ENCODE data around the gene GNG7.
"Not testable (repeated sequence)": the region's sequence is repeated elsewhere in the genome, so short reads cannot be mapped to it uniquely, and the experiment has no call there.

Gene GNG7

GRCh38 chr19:2573916-2574315, 128.6 kb downstream of the GNG7 start:
- Histone ChIP-seq H3K4me3 (ENCODE audit: severe bottlenecking) (no peak overlapping the region), H3K4me1 (ENCODE audit: insufficient read depth, poor library complexity, severe bottlenecking) (peaks cover 10% of the 10 kb centered on the region), H3K36me3 (ENCODE audit: low read depth) (no peaks in the 10 kb centered on the region), H3K27me3 (ENCODE audit: insufficient read depth, poor library complexity, severe bottlenecking) (no peaks in the 10 kb centered on the region), H3K9me3 (ENCODE audit: severe bottlenecking) (no peaks in the 10 kb centered on the region), H3K27ac (ENCODE audit: poor library complexity, severe bottlenecking) (no peak overlapping the region)
- ATAC-seq (ENCODE audit: low read depth) (no peak), DNase-seq (ENCODE audit: low spot score) (no peak)
- TF ChIP-seq CTCF (IDR thresholded peaks at IDR 0.05; ENCODE audit: poor library complexity, severe bottlenecking) = no peak

GRCh38 chr19:2572152-2572551, 130.3 kb downstream of the GNG7 start:
- not testable (repeated sequence) for ATAC-seq (ENCODE audit: low read depth); H3K27ac ChIP-seq (ENCODE audit: poor library complexity, severe bottlenecking); H3K27me3 ChIP-seq (ENCODE audit: insufficient read depth, poor library complexity, severe bottlenecking); H3K4me3 ChIP-seq (ENCODE audit: severe bottlenecking); H3K36me3 ChIP-seq (ENCODE audit: low read depth); H3K4me1 ChIP-seq (ENCODE audit: insufficient read depth, poor library complexity, severe bottlenecking); DNase-seq (ENCODE audit: low spot score); H3K9me3 ChIP-seq (ENCODE audit: severe bottlenecking)

GRCh38 chr19:2569596-2570465, 132.7 kb downstream of the GNG7 start:
- DNase-seq (ENCODE audit: low spot score) (no peak), ATAC-seq (ENCODE audit: low read depth) (no peak)
- Histone ChIP-seq H3K9me3 (ENCODE audit: severe bottlenecking) (no peaks in the 10 kb centered on the region), H3K4me3 (ENCODE audit: severe bottlenecking) (no peak overlapping the region), H3K4me1 (ENCODE audit: insufficient read depth, poor library complexity, severe bottlenecking) (no peaks in the 10 kb centered on the region), H3K27ac (ENCODE audit: poor library complexity, severe bottlenecking) (no peak overlapping the region), H3K27me3 (ENCODE audit: insufficient read depth, poor library complexity, severe bottlenecking) (no peaks in the 10 kb centered on the region), H3K36me3 (ENCODE audit: low read depth) (no peaks in the 10 kb centered on the region)
- TF ChIP-seq CTCF (IDR thresholded peaks at IDR 0.05; ENCODE audit: poor library complexity, severe bottlenecking) = no peak

- DNase-seq (ENCODE audit: low spot score) (no peak), ATAC-seq (ENCODE audit: low read depth) (no peak)
- TF ChIP-seq CTCF (IDR thresholded peaks at IDR 0.05; ENCODE audit: poor library complexity, severe bottlenecking) = no peak
- Histone ChIP-seq H3K4me3 (ENCODE audit: severe bottlenecking) (no peak overlapping the region), H3K9me3 (ENCODE audit: severe bottlenecking) (no peaks in the 10 kb centered on the region), H3K27ac (ENCODE audit: poor library complexity, severe bottlenecking) (no peak overlapping the region), H3K4me1 (ENCODE audit: insufficient read depth, poor library complexity, severe bottlenecking) (no peaks in the 10 kb centered on the region), H3K27me3 (ENCODE audit: insufficient read depth, poor library complexity, severe bottlenecking) (no peaks in the 10 kb centered on the region), H3K36me3 (ENCODE audit: low read depth) (no peaks in the 10 kb centered on the region)
Measured at GRCh38 chr19:2567996-2568395, 134.5 kb downstream of the GNG7 start.

GRCh38 chr19:2567580-2567979, 134.9 kb downstream of the GNG7 start:
- DNase-seq (ENCODE audit: low spot score) = no peak
- no peaks in the 10 kb centered on the region for H3K4me1 ChIP-seq (ENCODE audit: insufficient read depth, poor library complexity, severe bottlenecking)
- no peak overlapping the region for H3K27ac ChIP-seq (ENCODE audit: poor library complexity, severe bottlenecking)
- ATAC-seq (ENCODE audit: low read depth) = no peak
- no peak for TF ChIP-seq CTCF (IDR thresholded peaks at IDR 0.05; ENCODE audit: poor library complexity, severe bottlenecking)
- no peaks in the 10 kb centered on the region for H3K36me3 ChIP-seq (ENCODE audit: low read depth)
- no peak overlapping the region for H3K4me3 ChIP-seq (ENCODE audit: severe bottlenecking)
- no peaks in the 10 kb centered on the region for H3K9me3 ChIP-seq (ENCODE audit: severe bottlenecking)
- H3K27me3 ChIP-seq (ENCODE audit: insufficient read depth, poor library complexity, severe bottlenecking) = no peaks in the 10 kb centered on the region

- DNase-seq (ENCODE audit: low spot score); H3K4me3 ChIP-seq (ENCODE audit: severe bottlenecking); ATAC-seq (ENCODE audit: low read depth); H3K9me3 ChIP-seq (ENCODE audit: severe bottlenecking); H3K4me1 ChIP-seq (ENCODE audit: insufficient read depth, poor library complexity, severe bottlenecking); H3K36me3 ChIP-seq (ENCODE audit: low read depth); H3K27me3 ChIP-seq (ENCODE audit: insufficient read depth, poor library complexity, severe bottlenecking); H3K27ac ChIP-seq (ENCODE audit: poor library complexity, severe bottlenecking): not testable (repeated sequence)
Measured at GRCh38 chr19:2563546-2563945, 138.9 kb downstream of the GNG7 start.
